Skeletal muscle cell (primary cell): ENCODE data around the gene C1QBP.

Experiments
- DNase-seq: peaks from one replicate; pipeline ENCODE4 v3.0.0-alpha.2; 2010; ENCODE audit warnings: low read depth
- H3K4me3 ChIP-seq: 2 replicates; pipeline ENCODE4 v1.5.1; 2011; ENCODE audit warnings: low read depth, mild to moderate bottlenecking, control low read depth, low read length, moderate library complexity

The C1QBP gene, protein sequence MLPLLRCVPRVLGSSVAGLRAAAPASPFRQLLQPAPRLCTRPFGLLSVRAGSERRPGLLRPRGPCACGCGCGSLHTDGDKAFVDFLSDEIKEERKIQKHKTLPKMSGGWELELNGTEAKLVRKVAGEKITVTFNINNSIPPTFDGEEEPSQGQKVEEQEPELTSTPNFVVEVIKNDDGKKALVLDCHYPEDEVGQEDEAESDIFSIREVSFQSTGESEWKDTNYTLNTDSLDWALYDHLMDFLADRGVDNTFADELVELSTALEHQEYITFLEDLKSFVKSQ

GRCh38 chr17:5438716-5439445 lies at the start of gene C1QBP:
C1QBP (minus strand) TSS chr17:5439155; CDS start chr17:5439073, 82 bp downstream.
- H3K4me3 ChIP-seq: peak within 1 kb of the TSS; percentile 78
- peak; percentile 56 for DNase-seq

- no peak overlapping the region for H3K4me3 ChIP-seq
Observed at GRCh38 chr17:5488752-5489151, 49.8 kb upstream of the C1QBP start.

GRCh38 chr17:5486206-5487124 lies 47.5 kb upstream of the C1QBP start, which contains the start of gene MIS12:
MIS12 (plus strand) TSS chr17:5486566; CDS start chr17:5488863, 2,297 bp downstream.
- peak; percentile 98 for DNase-seq
- peak within 1 kb of the TSS; percentile 72 for H3K4me3 ChIP-seq

More at GRCh38 chr17:5488752-5489151, 49.8 kb upstream of the C1QBP start:
- no peak for DNase-seq

DNA sequence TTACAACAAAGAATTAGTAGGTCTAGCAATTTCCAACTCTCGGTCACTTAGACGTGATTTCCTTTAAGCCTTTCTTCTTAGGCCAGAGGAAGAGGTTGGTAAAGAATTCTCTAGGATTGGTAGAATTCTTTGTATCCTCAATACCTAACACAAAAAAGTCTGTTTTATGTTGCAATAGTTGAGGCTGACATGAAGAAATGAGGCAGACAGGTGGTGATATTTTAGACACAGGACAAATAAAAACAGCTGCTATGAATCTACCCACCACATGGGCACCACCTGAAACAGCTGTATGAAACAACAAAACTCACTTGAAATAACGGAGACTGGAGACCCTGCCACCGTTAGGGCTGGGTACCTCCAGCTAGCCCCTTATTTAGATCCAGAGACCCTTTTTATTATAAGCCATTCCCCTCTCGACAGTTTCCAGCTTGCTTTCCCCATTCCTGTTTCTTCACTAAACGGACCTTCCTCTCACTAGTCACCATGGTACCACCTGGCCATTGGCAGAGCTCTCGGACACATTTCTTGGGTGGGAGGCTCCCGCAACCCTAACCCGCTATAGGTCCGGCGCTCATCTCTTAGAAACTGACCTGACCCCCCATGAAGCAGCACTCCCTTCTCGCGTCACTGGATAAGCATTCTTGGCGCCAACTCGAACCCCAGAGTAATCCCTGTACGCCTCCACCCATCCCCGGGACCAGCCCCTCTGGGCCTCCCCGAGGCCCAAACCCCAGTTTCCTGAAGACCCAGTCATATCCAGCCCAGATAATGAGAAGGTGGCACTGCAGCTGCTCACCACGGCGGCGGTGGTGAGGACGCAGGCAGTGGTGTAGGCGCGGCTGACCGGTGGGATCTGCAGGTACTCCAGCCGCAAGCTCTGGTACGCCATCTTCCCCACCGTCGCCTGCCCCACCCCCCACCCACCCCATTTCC lies 46.6 kb upstream of the C1QBP start, which contains the start of gene DERL2:
Gene DERL2 (minus strand): TSS at position 909 of the 936 bp plus-strand sequence. CDS start 17 bp downstream, at position 892.
- H3K4me3 ChIP-seq: peak within 1 kb of the TSS; percentile 72
- no peak for DNase-seq

GRCh38 chr17:5481451-5481850 lies 42.5 kb upstream of the C1QBP start:
- DNase-seq: no peak

DNA sequence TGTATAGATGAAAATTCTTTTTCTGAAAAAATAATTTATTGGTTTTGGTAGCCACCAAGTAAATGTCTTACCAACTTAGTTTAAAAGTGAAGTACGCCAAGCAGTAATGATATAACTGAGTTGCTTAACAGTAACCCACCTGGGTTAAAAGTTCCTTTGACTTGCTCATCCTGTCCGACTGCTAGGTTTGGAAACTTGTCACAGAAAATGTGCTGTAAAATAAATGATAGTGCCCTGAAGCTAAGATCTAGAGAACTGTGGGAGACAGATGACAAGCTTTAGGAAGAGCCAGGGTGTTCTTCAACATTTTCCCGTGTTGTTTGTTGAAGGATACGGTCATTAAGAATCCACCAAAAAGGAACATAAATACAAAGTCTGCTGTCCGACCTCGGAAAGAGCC lies 42.0 kb upstream of the C1QBP start:
- no peak for DNase-seq
- no peak overlapping the region for H3K4me3 ChIP-seq

More at GRCh38 chr17:5481451-5481850, 42.5 kb upstream of the C1QBP start:
- H3K4me3 ChIP-seq: no peak overlapping the region

DNA sequence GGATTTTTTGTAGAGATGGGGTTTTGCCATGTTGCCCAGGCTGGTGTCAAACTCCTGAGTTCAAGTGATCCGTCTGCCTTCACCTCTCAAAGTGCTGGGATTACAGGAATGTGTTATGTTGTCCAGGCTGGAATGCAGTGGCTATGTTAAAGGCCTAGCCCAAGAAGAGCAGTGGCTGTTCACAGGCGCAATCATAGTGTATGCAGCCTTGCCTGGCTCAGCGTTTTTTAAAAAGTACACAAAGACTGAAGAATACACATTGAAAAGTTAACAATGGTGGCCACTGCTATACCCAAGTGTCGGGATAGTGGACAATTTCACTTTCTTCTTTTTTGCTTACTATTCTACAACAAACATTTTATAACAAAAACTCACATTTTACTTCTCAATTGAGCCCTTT lies 40.0 kb upstream of the C1QBP start:
- no peak for DNase-seq
- no peak overlapping the region for H3K4me3 ChIP-seq

- no peak for DNase-seq
- H3K4me3 ChIP-seq: no peak overlapping the region
Observed at GRCh38 chr17:5473906-5474305, 35.0 kb upstream of the C1QBP start.

DNA sequence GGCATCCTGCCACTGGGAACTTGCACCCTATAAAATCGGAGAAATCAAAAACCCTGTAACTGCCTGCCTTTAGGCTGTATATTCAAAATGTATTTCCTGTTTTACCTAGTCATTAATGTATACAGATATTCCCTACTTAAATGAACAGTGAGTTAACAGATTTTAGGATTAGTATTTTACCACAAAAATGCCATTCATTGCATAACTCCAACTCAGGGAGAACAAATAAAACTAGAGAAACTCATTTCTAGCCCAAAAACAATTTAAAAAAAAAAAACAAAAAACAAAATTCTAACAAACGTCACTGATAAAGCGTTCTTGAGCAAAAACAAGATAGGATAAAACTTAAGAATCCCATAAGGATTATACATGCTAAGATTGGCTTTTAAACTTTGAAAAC lies 33.6 kb upstream of the C1QBP start:
- no peak overlapping the region for H3K4me3 ChIP-seq
- DNase-seq: no peak

- peak overlapping the region; percentile 87 for H3K4me3 ChIP-seq
- no peak for DNase-seq
Observed at GRCh38 chr17:5468075-5468473, 29.1 kb upstream of the C1QBP start.

- peak overlapping the region; percentile 87 for H3K4me3 ChIP-seq
Observed at GRCh38 chr17:5467416-5467815, 28.5 kb upstream of the C1QBP start.

DNA sequence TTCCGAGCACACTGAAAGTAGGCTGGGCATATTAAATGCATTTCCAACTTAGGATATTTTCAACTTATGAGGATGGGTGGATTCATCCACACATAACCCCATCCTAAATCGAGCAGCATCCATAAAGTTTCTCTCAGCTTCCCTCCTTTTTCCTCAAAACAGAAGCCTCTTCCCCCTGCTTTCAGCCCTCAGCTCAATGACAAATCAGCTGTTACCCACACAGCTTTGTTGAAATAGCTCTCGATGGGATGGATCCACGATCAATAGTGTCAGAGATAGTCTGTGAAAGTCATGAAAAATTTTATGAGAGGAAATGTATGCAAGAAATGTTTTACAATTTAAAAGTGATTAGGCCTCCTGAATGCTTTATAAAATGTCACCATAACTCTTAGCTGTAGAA lies 27.3 kb upstream of the C1QBP start:
- no peak for DNase-seq
- H3K4me3 ChIP-seq: no peak overlapping the region

More at GRCh38 chr17:5467416-5467815, 28.5 kb upstream of the C1QBP start:
- no peak for DNase-seq

DNA sequence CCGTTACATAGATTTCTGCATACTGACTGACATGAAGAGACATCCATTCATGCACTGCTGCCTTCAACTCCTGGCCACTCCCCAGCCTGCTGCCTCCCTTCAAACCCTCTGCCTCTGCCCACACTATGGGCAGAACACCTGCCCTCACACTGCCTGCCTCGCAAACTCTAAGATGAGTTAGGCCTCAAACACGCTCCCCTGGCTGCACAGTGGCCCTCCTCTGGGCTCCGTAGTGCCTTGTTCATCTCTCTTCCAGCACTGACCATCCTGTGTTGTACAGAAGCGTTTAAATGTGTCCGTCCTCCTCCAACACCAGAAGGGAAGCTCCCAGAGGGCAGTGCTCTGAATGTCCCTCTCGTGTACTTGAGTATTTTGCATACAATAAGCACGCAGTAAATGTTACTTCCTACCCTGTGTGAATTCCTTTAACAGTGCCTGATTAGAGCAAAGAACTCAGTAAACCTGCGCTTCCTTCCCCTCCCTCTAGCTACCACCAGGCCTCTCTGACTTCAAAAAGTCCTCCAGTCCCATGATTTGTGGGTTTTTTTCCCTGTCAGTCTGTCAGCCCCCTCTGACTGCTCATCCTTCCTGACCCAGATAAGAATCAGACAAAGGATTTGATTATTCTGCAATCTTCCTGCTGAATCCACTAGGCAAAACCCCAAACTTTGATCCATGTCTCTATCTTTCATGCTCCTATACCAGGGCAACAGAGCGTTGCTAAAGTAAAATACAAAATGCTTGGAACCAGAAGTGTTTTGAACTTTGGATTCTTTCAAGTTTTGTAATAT lies 26.0 kb upstream of the C1QBP start:
- DNase-seq: no peak
- H3K4me3 ChIP-seq: no peak overlapping the region

GRCh38 chr17:5446786-5447185 lies 7.8 kb upstream of the C1QBP start:
- no peak overlapping the region for H3K4me3 ChIP-seq
- DNase-seq: no peak

GRCh38 chr17:5444209-5444608 lies 5.3 kb upstream of the C1QBP start:
- DNase-seq: no peak
- no peak overlapping the region for H3K4me3 ChIP-seq

DNA sequence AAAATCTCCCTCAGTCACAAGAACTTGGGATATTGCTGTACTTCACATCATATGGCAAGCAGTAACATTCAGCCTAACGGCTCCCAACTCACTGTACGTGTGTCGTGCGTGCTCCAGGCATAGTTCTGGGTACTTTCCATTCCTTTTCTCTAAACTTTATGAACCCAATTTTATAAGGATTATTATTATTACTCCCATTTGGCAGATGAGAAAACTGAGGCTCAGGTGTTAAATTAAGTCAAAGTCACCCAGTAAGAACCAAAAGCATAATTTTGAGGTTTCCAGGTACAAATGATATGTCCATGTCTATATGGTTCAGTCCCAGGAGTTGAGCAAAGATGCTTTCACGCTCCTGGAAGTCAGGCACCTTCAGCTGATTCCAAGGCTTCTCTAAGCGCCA lies 4.8 kb upstream of the C1QBP start:
- no peak overlapping the region for H3K4me3 ChIP-seq
- DNase-seq: no peak

DNA sequence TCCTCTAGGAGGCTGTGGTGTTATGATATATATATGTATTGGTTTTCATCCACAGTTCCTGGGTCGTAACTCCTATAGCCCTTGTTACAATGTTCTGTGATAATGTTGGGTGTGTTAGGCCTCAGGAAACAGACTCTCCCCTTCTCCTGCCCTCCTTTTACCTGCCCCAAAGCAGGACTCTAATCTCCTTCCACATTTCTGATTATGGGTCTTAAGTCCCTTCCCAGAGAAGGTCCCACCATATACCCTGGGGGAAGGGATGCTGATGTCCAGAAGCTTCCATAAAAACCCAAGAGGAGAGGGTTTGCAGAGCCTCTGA lies 450 bp upstream of the C1QBP start:
- no peak for DNase-seq
- H3K4me3 ChIP-seq: peak overlapping the region; percentile 78

GRCh38 chr17:5437721-5438317 lies 1.1 kb downstream of the C1QBP start:
- DNase-seq: no peak

More at GRCh38 chr17:5437721-5438317, 1.1 kb downstream of the C1QBP start:
- H3K4me3 ChIP-seq: peak overlapping the region; percentile 78
